DMS53 treated with DMSO at 0.1 percent for 48 hours (cell line): Measurements from ENCODE around the gene ABL1.

ENCODE experiments used
- DNase-seq: peaks from one replicate; lab custom pipeline; 2025; ENCODE audit not compliant: unreplicated experiment; lab: John Stamatoyannopoulos, UW

Gene ABL1

GRCh38 chr9:130927995-130928900, 93.2 kb downstream of the ABL1 start:
- DNase-seq, result peak; percentile 34

- no peak for DNase-seq
Measured at GRCh38 chr9:130929571-130930038, 94.6 kb downstream of the ABL1 start.

- DNase-seq, result no peak
Measured at GRCh38 chr9:130930132-130930803, 95.2 kb downstream of the ABL1 start.

- DNase-seq, result no peak
Measured at GRCh38 chr9:130930804-130931349, 95.8 kb downstream of the ABL1 start.

GRCh38 chr9:130931508-130932254, 96.6 kb downstream of the ABL1 start:
- DNase-seq, result no peak

GRCh38 chr9:130932255-130933079, 97.4 kb downstream of the ABL1 start:
- no peak for DNase-seq

GRCh38 chr9:130933114-130934046, 98.3 kb downstream of the ABL1 start:
- no peak for DNase-seq

GRCh38 chr9:130934246-130934645, 99.2 kb downstream of the ABL1 start:
- no peak for DNase-seq

- no peak for DNase-seq
Measured at GRCh38 chr9:130934702-130935647, 99.9 kb downstream of the ABL1 start.

- no peak for DNase-seq
Measured at GRCh38 chr9:130935648-130936271, 100.7 kb downstream of the ABL1 start.

GRCh38 chr9:130936285-130937117, 101.4 kb downstream of the ABL1 start:
- no peak for DNase-seq
